ENCODE data around the gene VWC2L.

The VWC2L gene

GRCh38 chr2:214536625-214537024 lies 125.8 kb downstream of the VWC2L start:
- H3K27me3 Mint-ChIP-seq: no peaks in the 10 kb centered on the region
- no peaks in the 10 kb centered on the region for H3K4me1 Mint-ChIP-seq
- ATAC-seq (ENCODE audit: low read depth): no peak
- H3K36me3 Mint-ChIP-seq: no peaks in the 10 kb centered on the region
- no peak overlapping the region for H3K4me3 Mint-ChIP-seq
- DNase-seq (ENCODE audit: low spot score in 2 of 2): no peak
- H3K9me3 Mint-ChIP-seq: no peaks in the 10 kb centered on the region
- H3K27ac Mint-ChIP-seq: no peak overlapping the region

GRCh38 chr2:214537929-214538328 lies 127.1 kb downstream of the VWC2L start:
- Mint-ChIP-seq H3K4me3 (no peak overlapping the region), H3K9me3 (no peaks in the 10 kb centered on the region), H3K4me1 (no peaks in the 10 kb centered on the region), H3K36me3 (no peaks in the 10 kb centered on the region), H3K27me3 (no peaks in the 10 kb centered on the region), H3K27ac (no peak overlapping the region)
- ATAC-seq (ENCODE audit: low read depth) (no peak), DNase-seq (ENCODE audit: low spot score in 2 of 2) (no peak)

GRCh38 chr2:214542295-214542694 lies 131.4 kb downstream of the VWC2L start:
- Mint-ChIP-seq H3K27ac (no peak overlapping the region), H3K9me3 (no peaks in the 10 kb centered on the region), H3K4me1 (no peaks in the 10 kb centered on the region), H3K36me3 (no peaks in the 10 kb centered on the region), H3K4me3 (no peak overlapping the region), H3K27me3 (no peaks in the 10 kb centered on the region)
- no peak for ATAC-seq (ENCODE audit: low read depth)
- no peak for DNase-seq (ENCODE audit: low spot score in 2 of 2)

GRCh38 chr2:214542866-214543265 lies 132.0 kb downstream of the VWC2L start:
- ATAC-seq (ENCODE audit: low read depth) (no peak), DNase-seq (ENCODE audit: low spot score in 2 of 2) (no peak)
- H3K4me1 Mint-ChIP-seq: no peaks in the 10 kb centered on the region
- no peaks in the 10 kb centered on the region for H3K27me3 Mint-ChIP-seq
- no peak overlapping the region for H3K27ac Mint-ChIP-seq
- no peaks in the 10 kb centered on the region for H3K36me3 Mint-ChIP-seq
- H3K4me3 Mint-ChIP-seq: no peak overlapping the region
- H3K9me3 Mint-ChIP-seq: no peaks in the 10 kb centered on the region

GRCh38 chr2:214543386-214543955 lies 132.6 kb downstream of the VWC2L start:
- Mint-ChIP-seq H3K4me1 (no peaks in the 10 kb centered on the region), H3K27ac (no peak overlapping the region), H3K36me3 (no peaks in the 10 kb centered on the region), H3K9me3 (no peaks in the 10 kb centered on the region), H3K4me3 (no peak overlapping the region), H3K27me3 (no peaks in the 10 kb centered on the region)
- no peak for DNase-seq (ENCODE audit: low spot score in 2 of 2)
- ATAC-seq (ENCODE audit: low read depth): no peak

- no peaks in the 10 kb centered on the region for H3K9me3 Mint-ChIP-seq
- no peaks in the 10 kb centered on the region for H3K27me3 Mint-ChIP-seq
- no peak overlapping the region for H3K4me3 Mint-ChIP-seq
- ATAC-seq (ENCODE audit: low read depth): no peak
- no peaks in the 10 kb centered on the region for H3K36me3 Mint-ChIP-seq
- H3K27ac Mint-ChIP-seq: no peak overlapping the region
- DNase-seq (ENCODE audit: low spot score in 2 of 2): no peak
- H3K4me1 Mint-ChIP-seq: no peaks in the 10 kb centered on the region
These were observed 135.2 kb downstream of the VWC2L start for GRCh38 chr2:214545898-214546542.

GRCh38 chr2:214547931-214548330 lies 137.1 kb downstream of the VWC2L start:
- Mint-ChIP-seq H3K27me3 (no peaks in the 10 kb centered on the region), H3K36me3 (no peaks in the 10 kb centered on the region), H3K4me1 (no peaks in the 10 kb centered on the region), H3K27ac (no peak overlapping the region), H3K4me3 (no peak overlapping the region), H3K9me3 (no peaks in the 10 kb centered on the region)
- ATAC-seq (ENCODE audit: low read depth) (no peak), DNase-seq (ENCODE audit: low spot score in 2 of 2) (no peak)

GRCh38 chr2:214549946-214550345 lies 139.1 kb downstream of the VWC2L start:
- no peaks in the 10 kb centered on the region for H3K4me1 Mint-ChIP-seq
- ATAC-seq (ENCODE audit: low read depth): no peak
- no peak overlapping the region for H3K4me3 Mint-ChIP-seq
- no peak overlapping the region for H3K27ac Mint-ChIP-seq
- H3K27me3 Mint-ChIP-seq: no peaks in the 10 kb centered on the region
- DNase-seq (ENCODE audit: low spot score in 2 of 2): no peak
- H3K9me3 Mint-ChIP-seq: no peaks in the 10 kb centered on the region
- no peaks in the 10 kb centered on the region for H3K36me3 Mint-ChIP-seq

GRCh38 chr2:214550786-214551185 lies 139.9 kb downstream of the VWC2L start:
- no peaks in the 10 kb centered on the region for H3K36me3 Mint-ChIP-seq
- H3K4me1 Mint-ChIP-seq: no peaks in the 10 kb centered on the region
- H3K9me3 Mint-ChIP-seq: no peaks in the 10 kb centered on the region
- no peaks in the 10 kb centered on the region for H3K27me3 Mint-ChIP-seq
- ATAC-seq (ENCODE audit: low read depth): no peak
- no peak overlapping the region for H3K4me3 Mint-ChIP-seq
- no peak overlapping the region for H3K27ac Mint-ChIP-seq
- no peak for DNase-seq (ENCODE audit: low spot score in 2 of 2)

GRCh38 chr2:214557884-214558283 lies 147.0 kb downstream of the VWC2L start:
- H3K4me3 Mint-ChIP-seq: no peak overlapping the region
- peaks cover 2% of the 10 kb centered on the region for H3K4me1 Mint-ChIP-seq
- no peaks in the 10 kb centered on the region for H3K36me3 Mint-ChIP-seq
- peaks cover 3% of the 10 kb centered on the region for H3K27me3 Mint-ChIP-seq
- no peak overlapping the region for H3K27ac Mint-ChIP-seq
- DNase-seq (ENCODE audit: low spot score in 2 of 2) (no peak), ATAC-seq (ENCODE audit: low read depth) (no peak)
- peaks cover 4% of the 10 kb centered on the region for H3K9me3 Mint-ChIP-seq

- Mint-ChIP-seq H3K4me3 (no peak overlapping the region), H3K9me3 (peaks cover 4% of the 10 kb centered on the region), H3K27ac (no peak overlapping the region), H3K4me1 (peaks cover 2% of the 10 kb centered on the region), H3K27me3 (peaks cover 3% of the 10 kb centered on the region), H3K36me3 (no peaks in the 10 kb centered on the region)
- ATAC-seq (ENCODE audit: low read depth) (no peak), DNase-seq (ENCODE audit: low spot score in 2 of 2) (no peak)
These were observed 147.5 kb downstream of the VWC2L start for GRCh38 chr2:214558341-214558740.

- H3K9me3 Mint-ChIP-seq: peaks cover 4% of the 10 kb centered on the region
- H3K4me1 Mint-ChIP-seq: peaks cover 2% of the 10 kb centered on the region
- ATAC-seq (ENCODE audit: low read depth): no peak
- H3K4me3 Mint-ChIP-seq: no peak overlapping the region
- DNase-seq (ENCODE audit: low spot score in 2 of 2): no peak
- H3K36me3 Mint-ChIP-seq: no peaks in the 10 kb centered on the region
- H3K27ac Mint-ChIP-seq: no peak overlapping the region
- peaks cover 3% of the 10 kb centered on the region for H3K27me3 Mint-ChIP-seq
These were observed 149.3 kb downstream of the VWC2L start for GRCh38 chr2:214560176-214560575.

GRCh38 chr2:214560618-214561190 lies 149.8 kb downstream of the VWC2L start:
- Mint-ChIP-seq H3K27ac (no peak overlapping the region), H3K27me3 (peaks cover 3% of the 10 kb centered on the region), H3K9me3 (peaks cover 4% of the 10 kb centered on the region)

GRCh38 chr2:214565246-214565645 lies 154.4 kb downstream of the VWC2L start:
- no peak for DNase-seq (ENCODE audit: low spot score in 2 of 2)
- Mint-ChIP-seq H3K4me3 (no peak overlapping the region), H3K36me3 (no peaks in the 10 kb centered on the region), H3K9me3 (peaks cover 7% of the 10 kb centered on the region), H3K27ac (no peak overlapping the region), H3K4me1 (no peaks in the 10 kb centered on the region), H3K27me3 (peaks cover 2% of the 10 kb centered on the region)
- no peak for ATAC-seq (ENCODE audit: low read depth)

More at GRCh38 chr2:214560618-214561190, 149.8 kb downstream of the VWC2L start:
- H3K4me3 Mint-ChIP-seq: no peak overlapping the region
- H3K36me3 Mint-ChIP-seq: no peaks in the 10 kb centered on the region
- DNase-seq (ENCODE audit: low spot score in 2 of 2): no peak
- ATAC-seq (ENCODE audit: low read depth): no peak
- H3K4me1 Mint-ChIP-seq: peaks cover 2% of the 10 kb centered on the region

GRCh38 chr2:214566457-214566856 lies 155.6 kb downstream of the VWC2L start:
- no peak overlapping the region for H3K4me3 Mint-ChIP-seq

More at GRCh38 chr2:214566457-214566856, 155.6 kb downstream of the VWC2L start:
- ATAC-seq (ENCODE audit: low read depth) (no peak), DNase-seq (ENCODE audit: low spot score in 2 of 2) (no peak)
- Mint-ChIP-seq H3K4me1 (no peaks in the 10 kb centered on the region), H3K27me3 (peaks cover 2% of the 10 kb centered on the region), H3K36me3 (no peaks in the 10 kb centered on the region), H3K27ac (no peak overlapping the region), H3K9me3 (peaks cover 7% of the 10 kb centered on the region)
